Activated CD4-positive, alpha-beta memory T cell treated with anti-CD3 and anti-CD28 coated beads for 36 hours (primary cell): ENCODE results near the gene MBD5. TPM values are rescaled to one million over a fixed set of nuclear protein-coding genes. Genes with fewer than 3 reads are reported as not detected.

Experiments used
- CTCF ChIA-PET: fragments of 350-600 bp; sonication (Branson Sonifier 250); formaldehyde crosslinking; loops from one replicate; lab custom pipeline; 2021; ENCODE audit warnings: antibody characterized with exemption, inconsistent platforms; lab: Charles Lee
- POLR2A ChIA-PET: fragments of 350-600 bp; sonication (Branson Sonifier 250); formaldehyde crosslinking; loops from one replicate; lab custom pipeline; 2021; ENCODE audit warnings: antibody characterized with exemption; lab: Charles Lee
- DNase-seq: peaks from one replicate; pipeline ENCODE4 v3.0.0-alpha.2; 2020
- H3K27ac Mint-ChIP-seq: one replicate; pipeline ENCODE4 v1.8.0; 2021; ENCODE audit warnings: mixed read lengths
- H3K27me3 Mint-ChIP-seq: one replicate; pipeline ENCODE4 v1.8.0; 2021; ENCODE audit warnings: mixed read lengths
- H3K36me3 Mint-ChIP-seq: one replicate; pipeline ENCODE4 v1.8.0; 2021; ENCODE audit warnings: mixed read lengths
- H3K4me1 Mint-ChIP-seq: one replicate; pipeline ENCODE4 v1.8.0; 2021; ENCODE audit warnings: low read depth, mixed read lengths
- H3K4me3 Mint-ChIP-seq: one replicate; pipeline ENCODE4 v1.8.0; 2021; ENCODE audit warnings: mild to moderate bottlenecking, mixed read lengths
- H3K9me3 Mint-ChIP-seq: one replicate; pipeline ENCODE4 v1.8.0; 2021; ENCODE audit warnings: mixed read lengths
- intact Hi-C: fragments of 100-400 bp; cut with micrococcal nuclease; formaldehyde crosslinking; loops from one replicate; pipeline ENCODE4 v1.15.1; 2023
- total RNA-seq, 2 experiments: library from RNA; stranded (reverse); gene quantifications; one replicate each; pipeline ENCODE4 v1.2.3, GENCODE V29; 2021

The MBD5 gene
- total RNA-seq, 2 experiments from 2014 or later = 17.6 to 19.1 TPM

- POLR2A ChIA-PET = no interaction called here
- H3K27me3 Mint-ChIP-seq = no peaks in the 10 kb centered on the region
- DNase-seq = no peak
- intact Hi-C loops = no loop called here
- H3K4me3 Mint-ChIP-seq = no peak overlapping the region
- H3K4me1 Mint-ChIP-seq = no peaks in the 10 kb centered on the region
- H3K27ac Mint-ChIP-seq = no peak overlapping the region
- no peaks in the 10 kb centered on the region for H3K9me3 Mint-ChIP-seq
- no peaks in the 10 kb centered on the region for H3K36me3 Mint-ChIP-seq
- CTCF ChIA-PET = no interaction called here
Observed at GRCh38 chr2:148194882-148195281, 174.0 kb downstream of the MBD5 start.

GRCh38 chr2:148201075-148202004 lies 180.4 kb downstream of the MBD5 start:
- POLR2A ChIA-PET = no interaction called here
- H3K4me3 Mint-ChIP-seq = no peak overlapping the region
- H3K36me3 Mint-ChIP-seq = peaks cover 2% of the 10 kb centered on the region
- H3K4me1 Mint-ChIP-seq = no peaks in the 10 kb centered on the region
- H3K9me3 Mint-ChIP-seq = no peaks in the 10 kb centered on the region
- peak; percentile 51 for DNase-seq
- no peak overlapping the region for H3K27ac Mint-ChIP-seq
- intact Hi-C loops = loop anchor here (5.0 kb wide), 1 partner anchor 306 kb away; no protein-coding TSS in a partner anchor
- CTCF ChIA-PET = interaction anchor here (0.8 to 1.5 kb wide), 3 partner anchors 211 to 789 kb away, joined by 3 to 4 read pairs (median 3); no protein-coding TSS in a partner anchor
- no peaks in the 10 kb centered on the region for H3K27me3 Mint-ChIP-seq

DNA sequence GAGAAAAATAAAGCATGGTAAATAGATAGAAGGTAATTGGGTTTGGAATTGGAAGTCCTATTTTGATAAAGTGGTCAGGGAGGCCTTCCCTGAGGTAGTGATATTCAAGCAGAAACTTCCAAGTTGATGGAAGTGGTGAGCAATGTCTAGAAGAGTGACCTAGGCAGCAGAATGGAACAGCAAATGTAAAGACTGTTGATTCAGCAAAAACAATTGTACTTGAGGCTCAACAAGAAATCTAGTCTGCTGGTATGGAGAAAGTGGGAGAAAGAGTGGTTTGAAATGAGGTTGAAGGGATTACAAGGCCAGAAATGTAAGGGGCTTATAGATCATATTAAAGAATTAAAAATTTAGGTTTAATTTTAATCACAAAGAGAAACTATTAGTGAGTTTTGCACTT lies 181.3 kb downstream of the MBD5 start:
- Mint-ChIP-seq H3K4me1 (no peaks in the 10 kb centered on the region), H3K27ac (no peak overlapping the region), H3K27me3 (no peaks in the 10 kb centered on the region), H3K36me3 (peaks cover 2% of the 10 kb centered on the region), H3K4me3 (no peak overlapping the region), H3K9me3 (no peaks in the 10 kb centered on the region)
- DNase-seq = no peak
- POLR2A ChIA-PET = no interaction called here
- CTCF ChIA-PET = interaction anchor here (0.8 to 1.0 kb wide), 2 partner anchors 306 to 788 kb away, joined by 3 read pairs; no protein-coding TSS in a partner anchor
- intact Hi-C loops = loop anchor here (5.0 kb wide), 1 partner anchor 305 kb away; no protein-coding TSS in a partner anchor

DNA sequence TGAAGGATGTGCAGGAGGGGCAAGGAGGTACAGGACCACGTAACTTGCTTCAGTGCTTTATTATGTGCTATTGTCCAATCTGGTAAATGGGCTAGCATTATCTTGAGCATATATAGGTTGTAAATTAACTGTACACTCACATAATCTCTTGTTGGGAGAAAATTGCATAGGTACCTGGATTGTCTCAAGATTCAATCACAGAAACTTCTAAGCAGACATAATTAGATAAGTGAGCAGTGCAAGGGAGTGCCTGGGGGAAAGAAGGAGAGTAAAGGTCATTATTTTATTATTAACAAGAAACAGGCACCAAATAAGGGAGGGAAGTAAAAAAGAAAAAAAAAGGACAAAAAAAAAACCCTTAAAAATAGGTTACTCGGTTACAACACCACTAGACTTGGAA lies 186.2 kb downstream of the MBD5 start:
- H3K4me1 Mint-ChIP-seq = no peaks in the 10 kb centered on the region
- H3K9me3 Mint-ChIP-seq = no peaks in the 10 kb centered on the region
- intact Hi-C loops = no loop called here
- H3K36me3 Mint-ChIP-seq = peaks cover 2% of the 10 kb centered on the region
- H3K27ac Mint-ChIP-seq = no peak overlapping the region
- CTCF ChIA-PET = no interaction called here
- POLR2A ChIA-PET = no interaction called here
- DNase-seq = no peak
- H3K4me3 Mint-ChIP-seq = no peak overlapping the region
- no peaks in the 10 kb centered on the region for H3K27me3 Mint-ChIP-seq

- intact Hi-C loops = no loop called here
- H3K27me3 Mint-ChIP-seq = no peaks in the 10 kb centered on the region
- ChIA-PET POLR2A (no interaction called here), CTCF (no interaction called here)
- no peaks in the 10 kb centered on the region for H3K9me3 Mint-ChIP-seq
- H3K27ac Mint-ChIP-seq = no peak overlapping the region
- H3K4me3 Mint-ChIP-seq = no peak overlapping the region
- H3K4me1 Mint-ChIP-seq = no peaks in the 10 kb centered on the region
- no peaks in the 10 kb centered on the region for H3K36me3 Mint-ChIP-seq
- DNase-seq = peak; percentile 12
Observed at GRCh38 chr2:148209603-148210002, 188.7 kb downstream of the MBD5 start.

DNA sequence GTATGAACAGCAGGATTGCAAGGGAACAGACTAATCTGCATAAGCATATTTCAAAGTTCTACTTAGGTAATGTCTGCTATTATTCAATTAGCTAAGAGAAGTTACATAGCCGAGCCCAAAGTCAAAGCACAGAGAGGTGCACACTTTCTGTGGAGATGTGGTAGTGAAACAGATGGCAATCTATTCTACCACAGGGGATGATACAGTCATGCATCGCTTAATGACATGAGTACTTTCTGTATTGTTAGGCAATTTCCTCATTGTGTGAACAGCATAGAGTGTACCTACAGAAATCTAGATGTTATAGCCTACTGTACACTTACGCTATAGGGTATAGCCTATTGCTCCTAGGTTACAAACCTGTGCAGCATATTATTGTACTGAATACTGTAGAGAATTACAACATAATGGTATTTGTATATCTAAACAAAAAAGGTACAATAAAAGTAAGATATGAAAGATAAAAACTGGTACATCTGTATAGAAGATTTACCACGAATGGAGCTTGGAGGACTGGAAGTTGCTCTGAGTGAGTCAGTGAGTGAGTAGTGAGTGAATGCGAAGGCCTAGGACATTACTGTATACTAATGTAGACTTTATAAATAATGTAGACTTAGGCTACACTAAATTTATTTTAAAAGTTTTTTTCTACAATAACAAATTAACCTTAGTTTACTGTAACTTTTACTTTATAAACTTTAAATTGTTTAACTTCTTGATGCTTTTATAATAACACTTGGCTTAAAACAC lies 197.6 kb downstream of the MBD5 start:
- H3K36me3 Mint-ChIP-seq = peaks cover 18% of the 10 kb centered on the region
- H3K9me3 Mint-ChIP-seq = peaks cover 28% of the 10 kb centered on the region
- no peak overlapping the region for H3K27ac Mint-ChIP-seq
- no peaks in the 10 kb centered on the region for H3K27me3 Mint-ChIP-seq
- H3K4me3 Mint-ChIP-seq = no peak overlapping the region
- ChIA-PET POLR2A (no interaction called here), CTCF (no interaction called here)
- DNase-seq = no peak
- H3K4me1 Mint-ChIP-seq = no peaks in the 10 kb centered on the region
- intact Hi-C loops = no loop called here

- H3K4me1 Mint-ChIP-seq = peaks cover 2% of the 10 kb centered on the region
- H3K27me3 Mint-ChIP-seq = no peaks in the 10 kb centered on the region
- H3K4me3 Mint-ChIP-seq = no peak overlapping the region
- POLR2A ChIA-PET = no interaction called here
- peaks cover 37% of the 10 kb centered on the region for H3K9me3 Mint-ChIP-seq
- peaks cover 32% of the 10 kb centered on the region for H3K36me3 Mint-ChIP-seq
- DNase-seq = no peak
- H3K27ac Mint-ChIP-seq = no peak overlapping the region
- intact Hi-C loops = no loop called here
- CTCF ChIA-PET = no interaction called here
Observed at GRCh38 chr2:148221166-148221565, 200.3 kb downstream of the MBD5 start.

GRCh38 chr2:148221926-148222325 lies 201.0 kb downstream of the MBD5 start:
- Mint-ChIP-seq H3K9me3 (peaks cover 37% of the 10 kb centered on the region), H3K36me3 (peaks cover 32% of the 10 kb centered on the region), H3K27ac (no peak overlapping the region), H3K27me3 (no peaks in the 10 kb centered on the region), H3K4me3 (no peak overlapping the region), H3K4me1 (peaks cover 2% of the 10 kb centered on the region)
- no peak for DNase-seq
- ChIA-PET POLR2A (no interaction called here), CTCF (no interaction called here)
- intact Hi-C loops = no loop called here

DNA sequence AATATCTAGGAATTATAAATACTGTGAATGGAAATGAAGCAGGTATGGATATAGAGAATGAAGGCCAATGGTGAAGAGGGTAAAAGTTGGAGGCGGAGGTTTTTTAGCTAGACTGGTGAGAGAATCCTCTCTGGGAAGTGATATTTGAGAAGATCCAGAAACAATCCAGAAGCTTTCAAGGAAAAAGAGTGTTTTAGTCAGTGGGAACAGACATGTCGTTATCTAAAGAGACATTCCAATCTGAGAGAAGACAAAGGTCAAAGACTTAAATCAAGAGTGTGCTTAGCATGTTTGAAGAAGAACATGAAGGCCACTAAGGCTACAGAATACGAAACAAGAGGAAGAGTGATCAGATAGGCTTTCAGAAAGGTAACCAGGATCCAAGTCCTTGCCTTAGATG lies 211.0 kb downstream of the MBD5 start:
- Mint-ChIP-seq H3K4me1 (no peaks in the 10 kb centered on the region), H3K27ac (no peak overlapping the region), H3K9me3 (peaks cover 32% of the 10 kb centered on the region), H3K4me3 (no peak overlapping the region), H3K27me3 (no peaks in the 10 kb centered on the region), H3K36me3 (peaks cover 35% of the 10 kb centered on the region)
- ChIA-PET POLR2A (no interaction called here), CTCF (no interaction called here)
- DNase-seq = no peak
- intact Hi-C loops = no loop called here

GRCh38 chr2:148234143-148234542 lies 213.3 kb downstream of the MBD5 start:
- ChIA-PET POLR2A (no interaction called here), CTCF (no interaction called here)
- Mint-ChIP-seq H3K4me3 (no peak overlapping the region), H3K9me3 (peaks cover 29% of the 10 kb centered on the region), H3K27me3 (no peaks in the 10 kb centered on the region), H3K36me3 (peaks cover 44% of the 10 kb centered on the region), H3K27ac (no peak overlapping the region), H3K4me1 (no peaks in the 10 kb centered on the region)
- intact Hi-C loops = no loop called here
- no peak for DNase-seq

GRCh38 chr2:148237911-148238310 lies 217.0 kb downstream of the MBD5 start:
- peaks cover 55% of the 10 kb centered on the region for H3K36me3 Mint-ChIP-seq
- no peaks in the 10 kb centered on the region for H3K4me1 Mint-ChIP-seq
- H3K4me3 Mint-ChIP-seq = no peak overlapping the region
- H3K27ac Mint-ChIP-seq = no peak overlapping the region
- ChIA-PET CTCF (no interaction called here), POLR2A (no interaction called here)
- DNase-seq = no peak
- intact Hi-C loops = no loop called here
- H3K9me3 Mint-ChIP-seq = peaks cover 33% of the 10 kb centered on the region
- H3K27me3 Mint-ChIP-seq = no peaks in the 10 kb centered on the region

DNA sequence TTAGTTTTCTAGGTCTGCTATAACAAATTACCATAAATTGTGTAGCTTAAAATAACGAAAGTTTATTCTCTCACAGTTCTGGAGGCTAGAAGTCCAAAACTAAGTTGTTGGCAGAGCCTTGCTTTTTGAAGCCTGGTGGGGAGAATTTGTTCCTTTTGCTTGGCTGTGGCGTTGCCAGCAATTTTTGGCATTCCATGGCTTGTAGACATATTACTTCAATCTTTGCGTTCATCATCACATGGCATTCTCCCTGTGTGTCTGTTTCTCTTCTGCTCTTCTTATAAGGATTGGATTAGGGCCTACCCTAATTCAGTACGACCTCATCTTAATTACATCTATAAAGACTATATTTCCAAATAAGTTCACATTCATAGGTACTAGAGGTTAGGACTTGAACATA lies 217.7 kb downstream of the MBD5 start:
- CTCF ChIA-PET = no interaction called here
- intact Hi-C loops = no loop called here

More for the DNA sequence above, 217.7 kb downstream of the MBD5 start:
- POLR2A ChIA-PET = no interaction called here
- no peak for DNase-seq
- H3K27me3 Mint-ChIP-seq = no peaks in the 10 kb centered on the region
- H3K4me3 Mint-ChIP-seq = no peak overlapping the region
- H3K4me1 Mint-ChIP-seq = no peaks in the 10 kb centered on the region
- peaks cover 33% of the 10 kb centered on the region for H3K9me3 Mint-ChIP-seq
- H3K27ac Mint-ChIP-seq = no peak overlapping the region
- H3K36me3 Mint-ChIP-seq = peaks cover 55% of the 10 kb centered on the region
